SKM-1 treated with dmso at 0.1 percent for 144 hours (cell line): ENCODE measurements around the gene SPCS3.
"Not testable (repeated sequence)": the region's sequence is repeated elsewhere in the genome, so short reads cannot be mapped to it uniquely, and the experiment has no call there.

Experiments used
- DNase-seq: peaks from one replicate; lab custom pipeline; 2025; ENCODE audit not compliant: unreplicated experiment; lab: John Stamatoyannopoulos, UW

SPCS3 gene

DNA sequence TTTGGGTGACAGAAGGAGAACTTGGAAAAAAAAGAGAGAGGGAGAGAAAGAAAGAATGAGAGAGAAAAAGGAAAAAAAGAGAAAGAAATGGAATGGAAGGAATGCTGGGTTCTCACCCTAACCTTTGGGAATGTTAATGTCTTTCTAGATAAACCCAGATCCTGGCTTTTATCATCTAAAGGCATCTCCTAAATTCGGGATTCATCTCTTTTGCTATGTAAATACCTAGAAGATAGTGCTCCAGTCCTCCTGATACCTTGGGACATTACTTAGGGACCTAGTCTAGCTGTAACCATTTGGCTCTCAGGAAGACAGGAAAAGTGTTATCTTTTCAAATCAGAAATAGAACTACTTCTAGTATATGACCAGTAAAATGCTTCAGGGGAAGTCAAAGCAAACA lies 15.8 kb upstream of the SPCS3 start:
- DNase-seq = no peak

DNA sequence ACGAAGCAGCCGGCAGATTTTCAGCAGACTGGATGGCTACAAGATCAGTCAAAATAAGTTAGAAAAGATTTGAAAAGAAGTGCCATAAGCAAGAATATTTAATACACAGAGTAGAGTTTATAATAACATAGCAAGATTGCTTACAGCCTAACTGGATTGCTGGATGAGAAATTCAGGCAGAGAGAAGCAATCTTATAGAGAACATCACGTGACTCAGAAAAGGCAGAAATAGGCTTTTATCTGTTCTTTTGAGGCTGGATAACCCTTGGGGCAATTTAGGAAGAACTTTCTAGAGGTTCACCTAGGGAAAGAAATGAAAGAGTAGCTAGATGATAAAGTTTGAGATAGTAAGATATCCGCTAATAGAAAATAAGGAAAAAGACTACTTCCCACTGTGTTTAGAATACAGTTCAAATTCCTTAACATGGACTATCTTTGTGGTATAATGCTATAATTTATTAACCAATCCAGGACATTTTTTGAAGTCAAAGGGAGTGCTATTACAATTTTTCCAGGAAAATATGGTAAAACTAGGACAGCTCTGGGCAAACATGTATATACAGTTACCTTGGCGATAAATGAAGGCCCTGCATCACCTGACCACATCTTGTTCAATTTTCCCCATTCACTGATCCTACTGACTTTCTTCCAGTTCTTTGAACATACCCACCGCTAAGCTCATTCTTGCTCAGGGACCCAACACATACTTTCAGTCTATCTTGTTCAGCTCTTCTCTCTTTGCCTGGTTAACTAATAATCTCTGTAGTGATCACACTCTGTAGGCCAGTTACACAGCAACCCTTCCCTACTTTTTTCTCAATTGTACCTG lies 12.7 kb upstream of the SPCS3 start:
- DNase-seq = no peak

DNA sequence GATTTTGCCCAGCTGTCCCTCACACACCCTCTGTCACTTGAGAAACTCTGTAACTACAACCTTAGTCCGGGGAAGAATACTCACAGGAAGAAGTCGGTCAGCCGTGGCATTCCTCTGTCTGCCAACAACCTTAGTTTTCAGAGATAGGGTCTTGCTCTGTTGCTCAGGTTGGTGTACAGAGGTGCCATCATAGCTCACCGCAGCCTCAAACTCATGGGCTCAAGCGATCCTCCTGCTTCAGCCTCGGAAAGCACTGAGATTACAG lies 12.2 kb upstream of the SPCS3 start:
- no peak for DNase-seq

DNA sequence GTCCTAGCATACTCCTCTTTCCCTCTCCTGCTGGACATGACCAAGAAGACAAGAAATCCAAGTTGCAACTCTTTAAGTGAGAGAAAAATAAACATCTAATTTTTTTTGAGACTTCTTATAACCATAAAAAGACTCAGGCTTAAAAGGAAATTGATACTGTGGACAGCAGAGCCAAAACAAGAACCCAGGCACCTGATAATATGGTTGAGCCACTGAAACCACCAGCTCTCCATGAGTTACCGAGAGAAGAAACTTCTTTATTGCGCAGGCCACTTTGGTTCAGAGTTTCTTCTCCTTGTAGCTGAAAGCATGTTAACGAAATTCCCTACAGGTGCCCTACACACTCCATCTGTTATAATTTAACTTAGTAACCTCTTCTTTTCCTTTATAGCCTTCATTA lies 11.3 kb upstream of the SPCS3 start:
- DNase-seq = no peak

DNA sequence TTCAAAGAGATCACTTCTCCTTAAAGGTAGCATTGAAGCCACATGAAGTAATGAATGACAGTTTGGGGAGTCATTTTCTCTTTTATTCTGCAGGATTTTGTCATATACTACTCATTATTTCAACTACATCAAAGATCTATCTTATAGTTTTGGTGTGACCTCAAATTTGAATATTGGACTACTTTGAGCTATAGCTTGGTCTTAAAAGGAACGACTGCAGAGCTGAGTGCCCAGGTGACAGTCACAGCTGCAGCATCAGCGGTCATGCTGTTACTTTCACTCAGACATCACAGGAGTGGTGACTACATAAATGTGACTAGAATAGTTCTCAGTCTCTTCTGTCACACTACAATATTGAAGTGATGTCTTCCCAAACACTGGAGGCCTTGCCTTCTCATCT lies 10.7 kb upstream of the SPCS3 start:
- DNase-seq = no peak

DNA sequence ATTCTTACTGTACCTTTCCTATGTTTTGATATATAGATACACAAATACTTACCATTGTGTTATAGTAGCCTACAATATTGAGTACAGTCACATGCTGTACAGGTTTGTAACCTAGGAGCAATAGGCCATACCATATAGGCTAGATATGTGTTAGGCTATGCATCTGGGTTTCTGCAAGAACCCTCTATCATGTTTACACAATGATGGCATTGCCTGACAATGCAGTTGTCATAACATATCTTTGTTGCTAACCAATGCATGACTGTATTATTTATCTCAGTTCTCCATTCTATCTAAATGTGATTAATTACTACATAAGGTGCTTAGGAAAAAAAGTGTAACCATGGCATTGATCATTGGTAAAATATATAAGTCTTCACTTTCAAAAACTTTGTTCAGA lies 10.0 kb upstream of the SPCS3 start:
- no peak for DNase-seq

DNA sequence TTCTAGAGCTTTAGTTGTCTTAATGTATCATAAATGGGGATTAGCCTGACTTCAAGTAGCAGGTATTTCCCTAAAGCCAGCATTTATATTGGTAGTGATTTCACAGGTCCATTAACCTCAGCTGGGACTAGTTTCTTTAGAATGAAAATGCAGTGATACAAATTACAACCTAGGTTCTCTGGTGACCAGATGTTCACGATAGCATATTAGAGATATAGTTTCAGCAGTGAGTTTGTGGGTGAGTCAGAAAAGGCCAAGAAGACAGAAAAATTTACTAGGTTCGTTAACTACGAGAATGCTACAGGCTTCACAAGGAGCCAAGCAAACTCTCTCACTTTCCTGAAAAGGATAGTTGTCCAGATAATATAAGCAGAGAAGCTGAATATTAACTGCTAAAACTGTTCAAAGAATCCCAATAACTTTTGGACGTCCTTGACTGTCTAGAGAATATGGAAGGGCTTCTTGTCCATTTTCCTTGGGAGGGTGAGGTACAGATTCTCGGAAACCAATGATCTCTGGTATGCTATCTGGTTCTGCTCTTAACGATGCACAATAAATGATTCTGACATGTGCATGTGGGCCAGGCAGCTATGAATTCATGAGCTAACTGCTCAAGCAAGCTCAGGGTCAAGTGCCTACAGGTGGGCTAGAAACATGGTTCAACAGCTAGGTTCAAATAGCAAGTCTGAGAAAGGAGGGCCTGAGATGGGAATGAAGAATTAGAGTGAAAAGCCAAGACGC lies 6.0 kb upstream of the SPCS3 start:
- DNase-seq = no peak

DNA sequence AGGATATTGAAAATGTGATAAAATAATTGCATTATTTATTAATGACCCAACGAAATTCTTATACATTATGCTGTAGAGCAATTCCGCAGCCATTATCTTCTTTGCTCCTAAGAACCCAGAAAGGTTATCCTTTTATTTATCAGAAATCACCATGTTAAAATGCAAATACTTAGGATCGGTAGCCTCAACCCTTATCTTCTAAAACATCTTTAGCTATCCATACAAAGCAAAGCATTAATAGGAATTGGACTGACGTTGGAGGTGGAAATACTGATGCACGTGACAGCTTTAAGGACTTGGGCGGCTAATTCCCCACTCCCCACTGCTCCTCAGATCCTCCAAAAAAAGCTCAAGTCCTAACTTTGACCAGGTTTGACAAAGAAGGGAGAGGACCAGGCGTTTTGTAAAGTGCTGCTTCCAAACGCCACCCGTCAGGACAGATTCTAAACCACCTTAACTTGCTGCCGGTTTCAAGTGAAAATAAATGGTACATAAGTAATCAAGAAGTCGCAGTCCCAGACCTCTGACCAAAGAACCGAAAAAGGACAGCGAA lies 539 bp upstream of the SPCS3 start:
- DNase-seq = no peak

DNA sequence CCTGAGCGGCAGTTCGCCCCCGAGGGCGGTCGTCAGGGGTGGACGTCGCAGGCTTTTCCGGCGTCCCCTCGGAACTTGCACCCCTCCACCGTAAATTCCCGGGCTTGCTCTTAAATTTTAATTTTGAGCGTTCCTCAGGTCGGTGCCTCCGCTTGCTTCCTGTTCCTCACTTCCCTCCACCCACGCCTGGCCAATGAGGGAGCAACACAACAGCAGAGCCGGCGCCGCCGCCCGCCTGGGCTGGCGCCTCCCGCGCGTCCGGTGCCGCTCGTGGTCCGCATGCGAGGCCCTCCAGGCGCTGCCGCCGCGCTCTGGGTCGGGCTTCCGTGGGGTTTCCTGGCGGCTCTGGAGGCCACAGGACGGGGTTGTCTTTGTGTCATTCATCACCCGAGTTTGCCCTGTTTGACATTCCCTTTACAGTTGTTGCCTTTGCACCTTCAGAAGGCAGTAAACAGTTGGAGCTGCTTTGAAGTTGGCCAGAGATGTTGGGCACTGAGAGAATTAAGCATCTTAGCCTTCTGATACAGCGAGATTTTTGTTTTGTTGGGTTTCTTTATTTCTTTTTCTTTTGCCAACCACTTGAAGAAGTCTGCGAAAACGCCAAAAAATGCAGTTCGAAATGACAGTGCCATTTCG lies 692 bp downstream of the SPCS3 start:
- peak; percentile 72 for DNase-seq

DNA sequence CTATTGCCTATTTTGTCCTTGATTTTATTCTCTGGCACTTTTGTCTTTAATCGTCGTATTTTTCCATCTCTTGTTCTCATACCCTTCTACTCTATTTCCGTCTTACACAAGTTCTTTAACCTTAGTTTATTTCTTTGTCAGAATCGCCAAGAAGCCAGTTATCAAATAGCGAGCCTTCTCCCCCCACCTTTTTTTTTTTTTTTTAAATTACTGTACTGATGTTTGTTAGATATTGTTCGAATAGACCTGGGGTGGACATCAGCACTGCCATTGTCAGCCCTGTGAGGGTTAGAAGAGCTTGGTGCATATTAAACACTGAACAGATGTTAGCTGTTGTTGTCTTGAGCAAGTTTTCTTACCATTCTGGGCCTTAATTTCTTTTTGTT lies 1.2 kb downstream of the SPCS3 start:
- no peak for DNase-seq

DNA sequence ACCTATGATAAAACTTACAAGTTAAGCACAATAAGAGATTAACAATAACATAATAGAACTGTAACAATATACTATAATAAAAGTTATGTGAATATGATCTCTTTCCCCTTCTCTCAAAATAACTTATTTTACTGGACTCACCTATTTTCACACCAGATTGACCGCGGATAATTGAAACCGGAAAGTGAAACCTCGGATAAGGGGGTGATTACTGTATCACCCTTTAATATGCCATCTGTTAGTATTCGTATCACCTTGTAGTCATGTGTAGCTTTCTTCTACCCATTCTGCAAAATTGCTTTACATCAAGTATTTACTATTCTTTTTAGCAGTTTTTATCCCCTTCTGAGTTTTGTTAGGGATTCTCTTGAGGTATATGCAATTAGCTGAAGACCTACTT lies 1.8 kb downstream of the SPCS3 start:
- DNase-seq = no peak

DNA sequence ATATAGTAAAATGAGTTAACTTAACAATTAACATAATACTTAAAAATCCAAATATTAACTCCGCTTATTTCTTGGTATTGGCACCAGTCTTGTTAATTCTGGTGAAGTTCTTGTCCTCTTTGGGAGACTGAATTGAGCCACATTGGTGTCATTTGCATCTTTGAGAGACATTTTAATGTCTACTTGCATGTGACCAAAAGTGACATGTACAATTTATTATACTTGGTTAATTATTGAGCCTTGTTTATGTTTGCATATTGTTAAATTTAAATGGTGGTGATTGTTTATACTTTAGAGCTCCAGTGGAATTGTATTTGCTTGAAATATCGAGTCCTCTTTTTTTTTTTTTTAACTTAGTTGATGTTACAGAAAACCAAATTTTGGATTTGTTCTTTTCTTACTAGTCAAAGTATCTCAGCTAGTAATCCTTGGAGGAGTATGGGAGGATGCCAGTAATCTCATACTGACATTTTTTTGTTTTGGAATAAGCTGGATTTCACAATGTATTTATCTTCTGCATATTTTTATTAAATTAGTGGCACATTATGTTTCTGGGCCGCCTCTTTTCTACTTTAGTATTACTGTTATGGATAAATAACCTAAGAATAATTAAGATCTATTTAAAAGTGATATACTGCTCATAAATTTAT lies 3.9 kb downstream of the SPCS3 start:
- DNase-seq = no peak

DNA sequence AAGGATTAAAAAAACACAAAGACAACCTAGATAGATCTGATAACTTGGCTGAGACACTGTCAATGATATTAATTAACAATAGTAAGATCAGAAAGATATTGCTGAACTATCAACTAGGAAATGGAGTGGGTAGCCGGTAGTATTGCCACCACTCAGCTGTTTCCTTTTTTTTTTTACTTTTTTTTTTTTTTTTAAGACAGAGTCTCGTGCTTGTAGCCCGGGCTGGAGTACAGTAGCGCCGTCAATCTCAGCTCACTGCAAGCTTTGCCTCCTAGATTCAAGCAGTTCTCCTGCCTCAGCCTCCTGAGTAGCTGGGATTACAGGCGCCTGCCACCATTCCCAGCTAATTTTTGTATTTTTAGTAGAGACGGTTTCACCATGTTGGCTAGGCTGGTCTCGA lies 5.1 kb downstream of the SPCS3 start:
- DNase-seq = not testable (repeated sequence)

DNA sequence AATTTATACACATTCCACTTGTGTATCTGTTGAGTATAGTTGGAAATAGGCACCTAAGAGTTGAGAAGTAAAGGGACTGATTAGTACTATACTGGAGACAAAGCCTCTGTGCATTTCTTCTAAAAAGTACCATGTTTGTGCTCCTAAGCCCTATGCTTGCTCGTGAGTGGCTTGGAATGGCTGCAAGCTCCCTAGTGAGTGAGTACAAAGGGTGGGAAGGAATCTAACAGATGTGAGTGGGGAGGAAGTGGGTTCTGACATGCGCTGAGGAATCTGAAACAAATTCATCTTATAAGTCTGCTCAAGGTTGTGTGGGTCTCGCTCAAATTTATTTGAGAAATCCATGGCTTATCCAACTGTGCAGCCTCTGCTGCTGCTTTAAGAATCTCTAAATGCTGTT lies 13.3 kb downstream of the SPCS3 start:
- DNase-seq = no peak

DNA sequence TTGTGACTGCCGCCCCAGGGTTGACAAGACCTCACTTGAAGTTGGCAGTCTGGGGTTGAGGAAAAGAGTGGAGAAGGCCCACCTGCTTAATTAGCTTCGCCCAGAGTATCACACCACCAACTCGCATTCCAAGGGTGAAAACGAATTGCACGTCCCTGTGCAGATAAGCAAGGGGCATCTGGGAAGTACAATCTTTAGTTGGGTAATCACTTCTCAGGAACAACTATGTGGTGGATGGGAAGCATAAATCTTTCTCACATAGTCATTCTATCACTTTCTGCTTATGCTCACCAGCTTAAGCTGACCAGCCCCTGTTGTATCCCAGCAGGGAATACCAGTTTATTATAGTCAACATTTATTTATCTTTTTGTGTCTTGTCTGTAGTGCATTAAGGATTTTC lies 14.3 kb downstream of the SPCS3 start:
- no peak for DNase-seq

DNA sequence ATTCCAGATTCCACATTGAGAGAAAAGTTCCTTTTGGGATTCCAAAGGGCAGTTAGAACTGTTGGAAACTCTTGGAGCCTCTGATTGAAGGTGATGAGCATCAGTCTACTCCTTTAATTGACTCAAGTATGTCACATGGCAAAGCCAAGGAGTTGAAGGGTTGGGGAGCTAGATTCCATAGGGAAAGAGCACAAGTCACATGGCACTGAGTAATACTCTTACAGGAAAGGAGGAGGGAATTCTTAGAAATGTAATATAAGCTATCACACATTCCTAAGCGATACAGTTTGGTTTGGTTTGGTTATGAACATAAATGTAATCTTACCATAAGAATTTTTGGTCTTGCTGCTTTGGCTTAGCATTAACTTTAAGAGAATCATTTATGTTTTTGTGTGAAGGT lies 15.7 kb downstream of the SPCS3 start:
- no peak for DNase-seq

DNA sequence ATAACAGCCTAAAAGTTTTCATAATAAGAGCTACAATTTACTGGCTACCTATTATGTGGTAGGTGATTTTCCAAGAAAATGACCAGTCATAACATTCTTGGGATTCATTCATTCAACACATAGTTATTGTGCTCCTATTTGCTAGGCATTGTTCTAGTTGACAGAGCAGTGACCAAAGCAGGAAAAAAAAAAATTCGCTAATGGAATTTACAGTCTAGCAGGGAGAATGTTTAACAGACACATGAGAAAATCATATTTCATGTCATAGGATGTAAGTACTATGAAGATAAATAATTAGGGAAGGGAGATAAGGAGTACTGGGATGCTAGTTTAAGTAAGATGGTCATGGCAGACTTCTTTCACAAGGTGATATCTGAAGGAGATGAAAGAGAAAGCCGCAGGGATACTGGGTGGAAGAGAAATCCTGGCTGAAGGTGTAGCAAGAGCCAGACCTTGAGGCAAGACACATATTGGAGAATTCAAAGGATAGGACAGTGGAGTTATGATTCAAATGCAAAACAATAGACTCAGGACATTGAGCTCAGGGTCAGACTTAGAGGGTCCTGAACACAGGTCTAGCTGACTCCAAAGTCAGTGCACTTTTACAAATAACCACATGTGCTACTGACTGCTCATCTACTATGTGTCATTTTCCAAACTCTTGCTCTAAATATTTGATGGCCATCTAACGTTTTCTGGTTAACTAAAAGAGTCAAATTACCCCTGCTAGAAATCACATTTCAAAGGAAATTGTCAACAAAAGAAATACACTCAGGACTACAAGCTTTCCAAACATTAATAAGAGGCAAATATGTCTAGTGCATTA lies 20.4 kb downstream of the SPCS3 start:
- DNase-seq = no peak

DNA sequence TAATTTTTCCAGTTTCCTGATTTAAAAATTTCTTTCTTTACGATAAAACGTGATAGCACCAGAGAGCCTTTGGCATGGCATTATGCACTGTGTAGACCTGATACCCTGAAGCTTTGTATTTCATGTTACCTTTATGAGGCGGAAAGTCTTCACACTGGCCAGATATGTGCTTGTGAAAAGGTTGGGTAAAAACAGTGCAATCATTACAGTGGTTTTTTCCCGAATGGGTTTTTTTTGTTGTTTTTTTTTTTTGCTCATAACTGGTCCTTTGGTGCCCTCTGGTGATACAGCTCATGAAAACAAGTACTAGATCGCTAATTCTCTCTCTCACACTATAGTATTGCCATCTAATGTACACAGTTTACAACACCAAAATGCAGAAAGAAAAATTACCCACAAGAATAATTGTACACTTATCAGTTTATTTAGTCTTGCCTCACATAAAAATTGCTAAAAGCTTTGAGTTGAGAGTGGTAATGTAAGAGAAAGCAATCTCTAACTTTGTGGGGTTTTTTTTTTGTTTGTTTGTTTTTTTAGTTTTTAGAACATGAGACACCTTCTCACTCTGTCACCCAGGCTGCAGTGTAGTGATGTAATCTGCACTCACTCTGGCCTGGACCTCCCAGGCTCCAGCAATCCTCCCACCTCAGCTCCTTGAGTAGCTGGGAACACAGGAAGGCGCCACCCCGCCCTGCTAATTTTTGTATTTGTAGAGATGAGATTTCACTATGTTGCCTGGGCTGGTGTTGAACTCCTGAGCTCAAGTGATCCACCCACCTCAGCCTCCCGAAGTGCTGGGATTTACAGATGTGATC lies 21.3 kb downstream of the SPCS3 start:
- DNase-seq = peak; percentile 58

DNA sequence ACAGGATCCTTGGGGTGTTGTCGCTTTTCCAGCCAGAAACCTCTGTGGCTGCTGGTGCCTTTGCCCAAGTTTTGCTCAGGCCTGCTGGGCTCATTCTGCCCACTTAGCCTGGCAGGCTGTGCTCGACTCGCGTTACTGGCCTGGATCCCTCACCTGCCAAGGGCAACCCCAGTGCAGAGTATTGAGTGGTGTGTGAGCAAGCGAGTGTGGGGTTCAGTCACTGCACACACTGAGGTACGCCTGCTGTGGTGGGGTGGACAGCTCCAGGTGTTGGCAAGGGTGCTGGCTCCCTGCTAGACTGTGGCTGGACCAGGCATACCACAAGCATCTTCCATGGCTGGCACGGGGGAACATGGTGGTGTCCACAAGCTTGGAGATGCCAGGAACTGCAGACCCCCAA lies 22.6 kb downstream of the SPCS3 start:
- DNase-seq = no peak

DNA sequence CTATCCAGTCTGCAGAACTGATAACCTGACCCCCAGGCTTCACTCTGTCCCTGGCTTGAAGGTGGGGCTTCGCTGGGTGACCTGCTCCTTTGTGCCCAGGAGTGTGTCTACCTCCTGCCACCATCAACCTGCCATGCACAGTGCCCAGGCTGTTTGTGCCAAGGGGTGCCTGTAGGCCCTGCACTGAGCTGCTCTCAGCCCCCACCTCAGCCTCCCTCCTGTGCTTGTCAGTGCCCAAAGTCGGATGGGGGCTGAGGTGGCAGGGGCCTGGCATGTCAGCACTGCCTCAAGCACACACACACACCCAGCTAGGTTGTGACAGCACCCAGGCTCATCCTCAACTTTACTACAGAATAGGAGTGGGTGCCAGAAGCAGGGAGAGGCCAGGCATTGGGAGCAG lies 23.5 kb downstream of the SPCS3 start:
- no peak for DNase-seq
